Osteoblast (primary cell): Measurements from ENCODE around the gene VDAC1. TPM values are rescaled to one million over a fixed set of nuclear protein-coding genes. Genes with fewer than 3 reads are reported as not detected.

ENCODE experiments used
- DNase-seq: peaks from one replicate; pipeline ENCODE4 v3.0.0; 2011; ENCODE audit warnings: low spot score, mixed read lengths; ENCODE audit not compliant: insufficient read length; ENCODE audit errors: missing footprints
- H2AFZ ChIP-seq: 2 replicates; pipeline ENCODE4 v1.6.0; 2011; ENCODE audit warnings: mild to moderate bottlenecking, low read length
- H3K27ac ChIP-seq: 2 replicates; pipeline ENCODE4 v1.5.1; 2011; ENCODE audit warnings: mild to moderate bottlenecking, low read depth, low read length, moderate library complexity
- H3K27me3 ChIP-seq: 2 replicates; pipeline ENCODE4 v1.6.0; 2012; ENCODE audit warnings: mild to moderate bottlenecking, control low read depth, inconsistent platforms, low read length, moderate library complexity; ENCODE audit not compliant: insufficient read depth
- H3K36me3 ChIP-seq: 2 replicates; pipeline ENCODE4 v1.5.1; 2011; ENCODE audit warnings: mild to moderate bottlenecking, low read length, control low read depth, moderate library complexity; ENCODE audit not compliant: insufficient read depth
- H3K4me1 ChIP-seq: 2 replicates; pipeline ENCODE4 v1.5.1; 2011; ENCODE audit warnings: mild to moderate bottlenecking, low read length, control low read depth, moderate library complexity; ENCODE audit not compliant: insufficient read depth
- H3K4me2 ChIP-seq: 2 replicates; pipeline ENCODE4 v1.6.0; 2011; ENCODE audit warnings: mild to moderate bottlenecking, low read length; ENCODE audit not compliant: insufficient read depth
- H3K4me3 ChIP-seq: fragments of 200-600 bp; sonication (generic); 3 replicates; pipeline ENCODE4 v1.5.1; 2012; ENCODE audit warnings: mild to moderate bottlenecking, low read length, inconsistent platforms; ENCODE audit not compliant: insufficient read depth
- H3K79me2 ChIP-seq: 2 replicates; pipeline ENCODE4 v1.6.0; 2012; ENCODE audit warnings: mild to moderate bottlenecking, low read length, control low read depth, inconsistent platforms; ENCODE audit not compliant: insufficient read depth
- H3K9me3 ChIP-seq: 2 replicates; pipeline ENCODE4 v1.5.1; 2011; ENCODE audit warnings: low read depth, low read length, control low read depth
- H4K20me1 ChIP-seq: 2 replicates; pipeline ENCODE4 v1.6.0; 2012; ENCODE audit warnings: mild to moderate bottlenecking, low read length, control low read depth; ENCODE audit not compliant: insufficient read depth
- CTCF ChIP-seq: IDR thresholded peaks from 2 replicates; pipeline ENCODE4 v1.5.1; 2011; ENCODE audit warnings: mild to moderate bottlenecking, low read depth, low read length, moderate library complexity; ENCODE audit errors: extremely low read depth
- total RNA-seq: library from RNA; depleted of rRNA; stranded (reverse); fragments of >200 nt; gene quantifications from 2 replicates; pipeline ENCODE4 v1.2.3, GENCODE V29; 2012

VDAC1 gene
- total RNA-seq, 1 donor: 264 TPM

- H3K27me3 ChIP-seq: no peaks in the 10 kb centered on the region
- H3K4me3 ChIP-seq: no peak overlapping the region
- no peaks in the 10 kb centered on the region for H4K20me1 ChIP-seq
- TF ChIP-seq CTCF: no peak
- no peaks in the 10 kb centered on the region for H3K79me2 ChIP-seq
- no peaks in the 10 kb centered on the region for H3K9me3 ChIP-seq
- peaks cover 15% of the 10 kb centered on the region for H3K4me1 ChIP-seq
- no peak overlapping the region for H3K4me2 ChIP-seq
- H2AFZ ChIP-seq: no peak overlapping the region
- DNase-seq: no peak
- no peaks in the 10 kb centered on the region for H3K36me3 ChIP-seq
- no peak overlapping the region for H3K27ac ChIP-seq
These were observed 73.2 kb downstream of the VDAC1 start for GRCh38 chr5:133931546-133931945.

GRCh38 chr5:133930813-133931090 is 74.0 kb downstream of the VDAC1 start:
- Histone ChIP-seq H3K4me2 (peak overlapping the region; percentile 83), H3K4me1 (peaks cover 15% of the 10 kb centered on the region), H3K27me3 (no peaks in the 10 kb centered on the region), H3K79me2 (no peaks in the 10 kb centered on the region), H3K4me3 (no peak overlapping the region), H3K9me3 (no peaks in the 10 kb centered on the region), H2AFZ (no peak overlapping the region), H4K20me1 (no peaks in the 10 kb centered on the region), H3K27ac (peak overlapping the region; percentile 65), H3K36me3 (no peaks in the 10 kb centered on the region)
- TF ChIP-seq CTCF: no peak
- DNase-seq: no peak

GRCh38 chr5:133930061-133930812 is 74.5 kb downstream of the VDAC1 start:
- Histone ChIP-seq H2AFZ (peak overlapping the region; percentile 87), H3K27ac (peak overlapping the region; percentile 65), H4K20me1 (no peaks in the 10 kb centered on the region)

More at GRCh38 chr5:133930061-133930812, 74.5 kb downstream of the VDAC1 start:
- Histone ChIP-seq H3K9me3 (no peaks in the 10 kb centered on the region), H3K4me1 (peaks cover 15% of the 10 kb centered on the region), H3K36me3 (no peaks in the 10 kb centered on the region), H3K4me3 (peak overlapping the region; percentile 62), H3K4me2 (peak overlapping the region; percentile 83), H3K79me2 (no peaks in the 10 kb centered on the region), H3K27me3 (no peaks in the 10 kb centered on the region)
- no peak for TF ChIP-seq CTCF
- peak; percentile 96 for DNase-seq
